GM23338 (cell line): ENCODE data around the gene OR52E2. TPM values are rescaled to one million over a fixed set of nuclear protein-coding genes. Genes with fewer than 3 reads are reported as not detected.

ENCODE experiments used
- ATAC-seq: fragments of 200-7000 bp; cut with Tn5 transposase; 3 replicates; pipeline ENCODE4 v1.9.1; 2020
- DNase-seq: peaks from one replicate; pipeline ENCODE4 v3.0.0-alpha.2; 2015; ENCODE audit warnings: low spot score
- H2AFZ ChIP-seq: fragments of 200-600 bp; sonication (generic); 2 replicates; pipeline ENCODE4 v1.8.0; 2016; ENCODE audit warnings: antibody characterized with exemption, mild to moderate bottlenecking, moderate library complexity
- H3F3A ChIP-seq: fragments of 200-600 bp; sonication (generic); replicated peaks from 2 replicates; pipeline ENCODE4 v1.8.0; 2017; ENCODE audit warnings: antibody characterized with exemption, mixed run types, low read depth
- H3K27ac ChIP-seq: fragments of 200-600 bp; sonication (generic); 2 replicates; pipeline ENCODE4 v1.6.1; 2016; ENCODE audit warnings: low read depth
- H3K27me3 ChIP-seq: fragments of 200-600 bp; sonication (generic); 2 replicates; pipeline ENCODE4 v1.8.0; 2016; ENCODE audit warnings: mild to moderate bottlenecking, mixed run types, moderate library complexity; ENCODE audit not compliant: insufficient read depth
- H3K36me3 ChIP-seq: fragments of 200-600 bp; sonication (generic); 2 replicates; pipeline ENCODE4 v1.8.0; 2016; ENCODE audit warnings: mild to moderate bottlenecking; ENCODE audit not compliant: insufficient read depth
- H3K4me1 ChIP-seq: fragments of 200-600 bp; sonication (generic); 2 replicates; pipeline ENCODE4 v1.8.0; 2016; ENCODE audit warnings: mild to moderate bottlenecking, moderate library complexity; ENCODE audit not compliant: insufficient read depth
- H3K4me2 ChIP-seq: fragments of 200-600 bp; sonication (generic); 2 replicates; pipeline ENCODE4 v1.7.1; 2017; ENCODE audit warnings: mixed run types
- H3K4me3 ChIP-seq: fragments of 200-600 bp; sonication (generic); 2 replicates; pipeline ENCODE4 v1.6.1; 2016; ENCODE audit warnings: mixed run types
- H3K79me2 ChIP-seq: fragments of 200-600 bp; sonication (generic); replicated peaks from 2 replicates; pipeline ENCODE4 v1.8.0; 2017; ENCODE audit warnings: mild to moderate bottlenecking; ENCODE audit not compliant: insufficient read depth
- H3K9me2 ChIP-seq: fragments of 200-600 bp; sonication (generic); 2 replicates; pipeline ENCODE4 v1.8.0; 2017; ENCODE audit not compliant: insufficient read depth
- H4K20me1 ChIP-seq: fragments of 200-600 bp; sonication (generic); replicated peaks from 2 replicates; pipeline ENCODE4 v1.8.0; 2017; ENCODE audit warnings: mild to moderate bottlenecking; ENCODE audit not compliant: insufficient read depth
- H3K27ac Mint-ChIP-seq: 2 replicates; pipeline ENCODE4 v1.8.0; 2020; ENCODE audit warnings: inconsistent platforms, mild to moderate bottlenecking, moderate library complexity, mixed read lengths
- H3K27me3 Mint-ChIP-seq: 3 replicates; pipeline ENCODE4 v1.8.0; 2022; ENCODE audit warnings: low read depth, mild to moderate bottlenecking, moderate library complexity, mixed read lengths, inconsistent platforms; ENCODE audit not compliant: insufficient read depth, poor library complexity
- H3K36me3 Mint-ChIP-seq: 3 replicates; pipeline ENCODE4 v1.8.0; 2021; ENCODE audit warnings: low read depth, mild to moderate bottlenecking, inconsistent platforms, moderate library complexity, mixed read lengths
- H3K4me1 Mint-ChIP-seq: 3 replicates; pipeline ENCODE4 v1.8.0; 2020; ENCODE audit warnings: mild to moderate bottlenecking, inconsistent platforms, mixed read lengths
- H3K4me3 Mint-ChIP-seq: 3 replicates; pipeline ENCODE4 v1.8.0; 2021; ENCODE audit warnings: moderate library complexity, mild to moderate bottlenecking, inconsistent platforms, mixed read lengths
- H3K9me3 Mint-ChIP-seq: 3 replicates; pipeline ENCODE4 v1.8.0; 2020; ENCODE audit warnings: moderate library complexity, mild to moderate bottlenecking, inconsistent platforms, mixed read lengths
- CREB1 ChIP-seq: fragments of 250-450 bp; sonication (Bioruptor Pico); IDR thresholded peaks from 2 replicates; pipeline ENCODE4 v1.5.0; 2020; ENCODE audit warnings: low read depth, mild to moderate bottlenecking, moderate library complexity
- CTCF ChIP-seq, 2 experiments: fragments of 200-600 bp in 1 of 2; sonication (generic) in 1 of 2; conservative IDR thresholded peaks; 2 replicates each; pipeline versions ENCODE4 v1.5.1 to v1.6.1; 2016 to 2017; ENCODE audit warnings: antibody characterized with exemption in 2 of 2, low read depth in 2 of 2, mild to moderate bottlenecking in 2 of 2, moderate library complexity in 1 of 2
- ETS1 ChIP-seq: IDR thresholded peaks from 2 replicates; pipeline ENCODE4 v1.6.1; 2016; ENCODE audit warnings: antibody characterized with exemption
- EZH2 ChIP-seq: fragments of 200-600 bp; sonication (generic); IDR thresholded peaks from one replicate; pipeline ENCODE4 v1.8.0; 2017; ENCODE audit warnings: antibody characterized with exemption, mild to moderate bottlenecking, low read depth; ENCODE audit not compliant: unreplicated experiment
- EZH2phosphoT487 ChIP-seq: fragments of 200-600 bp; sonication (generic); IDR thresholded peaks from one replicate; pipeline ENCODE4 v1.8.1; 2018; ENCODE audit warnings: antibody characterized with exemption; ENCODE audit not compliant: unreplicated experiment
- JUNB ChIP-seq: IDR thresholded peaks from one replicate; pipeline ENCODE4 v1.6.1; 2016; ENCODE audit warnings: antibody characterized with exemption; ENCODE audit not compliant: unreplicated experiment
- NANOG ChIP-seq: IDR thresholded peaks from 2 replicates; pipeline ENCODE4 v1.6.1; 2016; ENCODE audit warnings: antibody characterized with exemption, borderline replicate concordance
- REST ChIP-seq: IDR thresholded peaks from one replicate; pipeline ENCODE4 v1.6.1; 2018; ENCODE audit warnings: antibody characterized with exemption; ENCODE audit not compliant: unreplicated experiment
- STAT1 ChIP-seq: IDR thresholded peaks from one replicate; pipeline ENCODE4 v1.6.1; 2016; ENCODE audit warnings: antibody characterized with exemption; ENCODE audit not compliant: unreplicated experiment
- polyA plus RNA-seq: library from polyadenylated mRNA; unstranded; fragments of >200 nt; fragmentation: Nextera tagmentation; extraction: Ambion mirVana; gene quantifications from 2 replicates; pipeline ENCODE4 v1.2.1, GENCODE V29; 2016
- total RNA-seq: library from RNA; depleted of rRNA; stranded (reverse); fragments of >200 nt; shearing (Covaris generic); gene quantifications from 2 replicates; pipeline ENCODE4 v1.2.3, GENCODE V29; 2014

Gene OR52E2
- total and polyA plus RNA-seq, 2 experiments from 2014 or later = not detected

DNA sequence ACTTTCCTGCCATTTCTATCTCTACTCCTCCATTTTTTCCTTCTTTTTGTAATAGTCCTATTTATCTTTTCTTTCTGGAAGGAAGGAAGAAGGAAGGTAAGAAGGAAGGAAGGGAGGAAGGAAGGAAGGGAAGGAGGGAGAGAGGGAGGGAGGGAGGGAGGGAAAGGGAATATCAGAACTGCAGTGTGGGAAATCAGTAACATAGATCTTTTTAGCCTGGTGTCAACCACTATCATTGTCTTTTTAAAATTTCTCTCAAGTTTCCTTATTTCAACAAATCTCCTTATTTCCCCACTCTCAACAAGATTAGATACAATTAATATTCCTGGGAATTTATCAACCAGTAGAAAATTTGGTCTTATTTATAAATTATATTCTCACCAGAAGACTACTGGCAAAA, 43.6 kb upstream of the OR52E2 start (continued):
- no peak for TF ChIP-seq REST

- no peaks in the 10 kb centered on the region for H3F3A ChIP-seq
- no peak overlapping the region for H3K4me2 ChIP-seq
- no peak overlapping the region for H3K4me3 ChIP-seq
- peaks cover 3% of the 10 kb centered on the region; the same call in 1 of the 2 replicates for H3K9me2 ChIP-seq
- DNase-seq (peak; percentile 23), ATAC-seq (no peak)
- Mint-ChIP-seq H3K4me1 (peaks cover 4% of the 10 kb centered on the region; the same call in 2 of the 3 replicates), H3K36me3 (no peaks in the 10 kb centered on the region), H3K27me3 (no peaks in the 10 kb centered on the region), H3K27ac (no peak overlapping the region), H3K4me3 (no peak overlapping the region), H3K9me3 (no peaks in the 10 kb centered on the region)
- H3K4me1 ChIP-seq = no peaks in the 10 kb centered on the region; the same call in 1 of the 2 replicates
- no peaks in the 10 kb centered on the region for H3K36me3 ChIP-seq
- no peaks in the 10 kb centered on the region for H3K27me3 ChIP-seq
- no peaks in the 10 kb centered on the region for H4K20me1 ChIP-seq
- no peak overlapping the region for H2AFZ ChIP-seq
- H3K27ac ChIP-seq = no peak overlapping the region
- H3K79me2 ChIP-seq = no peaks in the 10 kb centered on the region
- TF ChIP-seq NANOG = no peak
- no peak for TF ChIP-seq CREB1 (CRISPR knock-in tag)
- TF ChIP-seq ETS1 = no peak
- TF ChIP-seq EZH2 = no peak
- no peak for TF ChIP-seq STAT1
- no peak for TF ChIP-seq JUNB
- TF ChIP-seq REST = no peak
- no peak for TF ChIP-seq EZH2phosphoT487
- no peak for TF ChIP-seq CTCF (conservative IDR thresholded peaks at IDR 0.05; ENCODE audit: low read depth in 2 of 2)
Measured at GRCh38 chr11:5102246-5102645, 42.8 kb upstream of the OR52E2 start.
